ENCODE data around the gene CTIF.

Gene CTIF

GRCh38 chr18:48533340-48534070 is 5.3 kb upstream of the CTIF start:
- DNase-seq, result no peak

- no peak for DNase-seq
Observed at GRCh38 chr18:48534364-48534763, 4.5 kb upstream of the CTIF start.

GRCh38 chr18:48535956-48536355 is 2.9 kb upstream of the CTIF start:
- no peak for DNase-seq

- DNase-seq, result no peak
Observed at GRCh38 chr18:48536516-48536915, 2.3 kb upstream of the CTIF start.

GRCh38 chr18:48539406-48540250 is 797 bp downstream of the CTIF start:
- DNase-seq, result no peak

GRCh38 chr18:48540251-48541025 is 1.6 kb downstream of the CTIF start:
- DNase-seq, result peak; percentile 39

- DNase-seq, result peak; percentile 37
Observed at GRCh38 chr18:48541026-48541746, 2.4 kb downstream of the CTIF start.

- no peak for DNase-seq
Observed at GRCh38 chr18:48541747-48542400, 3.0 kb downstream of the CTIF start.

- DNase-seq, result no peak
Observed at GRCh38 chr18:48542513-48543181, 3.8 kb downstream of the CTIF start.

GRCh38 chr18:48543228-48543627 is 4.4 kb downstream of the CTIF start:
- DNase-seq, result peak; percentile 28

- no peak for DNase-seq
Observed at GRCh38 chr18:48544116-48544515, 5.3 kb downstream of the CTIF start.

- DNase-seq, result no peak
Observed at GRCh38 chr18:48544661-48545415, 6.0 kb downstream of the CTIF start.

GRCh38 chr18:48545757-48546321 is 7.0 kb downstream of the CTIF start:
- DNase-seq, result no peak

GRCh38 chr18:48546396-48546795 is 7.6 kb downstream of the CTIF start:
- DNase-seq, result no peak

- no peak for DNase-seq
Observed at GRCh38 chr18:48547531-48547981, 8.7 kb downstream of the CTIF start.

- DNase-seq, result no peak
Observed at GRCh38 chr18:48548011-48548771, 9.4 kb downstream of the CTIF start.

- no peak for DNase-seq
Observed at GRCh38 chr18:48548921-48549320, 10.1 kb downstream of the CTIF start.

GRCh38 chr18:48550101-48550729 is 11.4 kb downstream of the CTIF start:
- no peak for DNase-seq

- DNase-seq, result no peak
Observed at GRCh38 chr18:48551100-48551499, 12.3 kb downstream of the CTIF start.
